ENCODE data around the gene FBXO11.

- TF ChIP-seq POLR2AphosphoS5 (IDR thresholded peaks at IDR 0.05) (no peak), CTCF (IDR thresholded peaks at IDR 0.05) (no peak), POLR2A (IDR thresholded peaks at IDR 0.05; ENCODE audit: low read depth) (no peak)
Measured at GRCh38 chr2:47941936-47942335, 35.6 kb upstream of the FBXO11 start.
